GM21786 (cell line): ENCODE data around the gene MANSC1.
"Not testable (repeated sequence)": the region's sequence is repeated elsewhere in the genome, so short reads cannot be mapped to it uniquely, and the experiment has no call there.

Experiments
- ATAC-seq: cut with Tn5 transposase; IDR thresholded peaks from one replicate; pipeline ENCODE4 v1.9.1; 2021; ENCODE audit not compliant: unreplicated experiment

Gene MANSC1

GRCh38 chr12:12365931-12366431, 15.9 kb upstream of the MANSC1 start:
- ATAC-seq, result no peak

DNA sequence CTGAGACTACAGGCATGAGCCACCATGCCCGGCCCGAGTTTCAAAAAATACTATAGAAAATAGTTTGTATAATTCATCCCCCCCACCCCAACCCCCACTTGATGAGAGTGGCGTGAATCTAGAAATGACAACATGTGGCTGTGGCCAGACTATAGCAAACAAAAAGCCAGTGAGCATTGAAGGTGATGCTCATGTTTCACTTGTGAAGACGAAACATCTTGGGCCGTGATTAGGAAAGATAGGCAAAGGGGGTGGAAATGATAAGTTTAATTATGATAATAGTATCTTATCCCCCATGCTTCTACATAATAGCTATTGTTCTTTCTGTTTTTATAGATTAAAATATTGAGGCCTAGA, 15.4 kb upstream of the MANSC1 start:
- ATAC-seq, result no peak

- ATAC-seq, result no peak
Measured at GRCh38 chr12:12364787-12365445, 14.9 kb upstream of the MANSC1 start.

GRCh38 chr12:12358528-12358927, 8.5 kb upstream of the MANSC1 start:
- ATAC-seq, result no peak

DNA sequence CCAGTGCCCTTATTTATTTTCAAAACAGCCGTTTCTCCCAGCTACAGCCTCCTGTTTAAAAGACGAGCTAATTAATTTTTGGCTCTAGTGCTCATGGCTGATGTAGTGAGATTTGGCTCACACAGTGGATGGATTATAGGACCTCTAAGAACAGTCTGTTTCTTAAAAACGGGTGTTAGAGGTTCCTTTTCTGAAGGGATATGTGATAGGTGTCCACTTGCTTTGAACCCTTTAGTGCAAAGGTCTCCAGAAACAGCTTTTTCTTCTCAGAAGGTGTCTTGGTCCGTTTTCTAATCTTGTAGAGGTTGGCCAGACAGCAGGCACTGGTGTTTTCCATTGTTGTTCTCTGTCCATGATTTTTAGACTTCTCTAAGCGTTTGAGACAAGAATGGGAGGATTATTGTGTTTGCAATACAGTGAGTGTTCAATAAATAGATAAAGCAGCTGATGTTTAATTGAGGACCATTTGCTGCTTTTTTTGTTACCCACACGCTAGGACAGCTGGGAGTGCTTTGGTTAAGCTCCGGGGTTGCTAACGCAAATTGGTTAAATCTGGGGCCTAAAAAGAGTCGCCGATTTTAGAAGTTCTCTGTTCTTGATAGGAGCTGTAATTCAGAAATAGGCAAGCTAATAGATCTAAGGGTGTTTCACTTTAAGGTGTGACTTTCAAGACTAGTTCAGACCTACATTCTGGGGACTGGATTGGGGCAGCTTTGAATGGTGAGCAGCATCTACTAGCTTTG, 7.8 kb upstream of the MANSC1 start:
- no peak for ATAC-seq

DNA sequence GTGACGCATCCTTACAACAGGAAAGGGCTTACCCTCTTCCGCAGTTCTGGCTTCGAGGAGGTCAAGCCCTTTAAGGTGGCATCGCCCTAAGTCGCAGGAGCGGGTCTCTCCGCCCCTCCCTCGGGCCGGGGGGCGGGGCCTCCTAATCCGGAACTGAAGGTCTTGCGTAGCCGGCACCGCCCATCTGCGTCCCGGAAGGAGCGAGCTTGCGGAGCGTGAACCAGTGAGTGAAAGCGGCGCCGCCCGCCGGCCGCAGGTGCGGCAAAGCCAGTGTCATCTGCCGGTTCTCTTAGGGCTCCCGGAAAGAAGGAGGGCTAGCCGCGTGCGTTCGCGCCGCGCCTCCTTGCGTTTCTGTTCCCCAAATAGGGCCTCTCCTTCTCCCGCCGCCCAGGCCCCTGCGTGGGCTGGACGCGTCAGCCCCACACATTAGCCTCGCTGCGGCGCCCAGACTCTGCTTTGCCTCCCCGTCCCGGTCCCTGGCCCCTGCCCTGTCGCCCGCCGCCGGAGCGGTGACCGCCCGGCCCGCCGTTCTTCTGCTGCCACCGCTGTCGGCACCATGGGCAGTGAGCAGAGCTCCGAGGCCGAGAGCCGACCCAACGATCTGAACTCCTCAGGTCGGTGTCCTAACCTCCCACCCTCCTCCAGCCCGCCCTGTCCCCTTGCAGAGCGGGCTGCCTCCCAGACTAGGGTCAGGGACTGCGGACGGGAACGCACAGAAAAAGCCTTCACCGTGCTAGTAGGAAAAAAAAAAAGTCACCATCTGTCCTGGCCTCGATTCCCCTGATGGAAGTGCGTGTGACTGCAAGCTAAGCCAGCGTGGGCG, 7.1 kb upstream of the MANSC1 start, which contains the start of gene BORCS5:
Gene BORCS5 (plus strand): TSS at position 183 of the 823 bp plus-strand sequence. CDS start 374 bp downstream, at position 557.
- ATAC-seq, result peak; percentile 82

- ATAC-seq, result no peak
Measured at GRCh38 chr12:12356467-12356895, 6.4 kb upstream of the MANSC1 start.

DNA sequence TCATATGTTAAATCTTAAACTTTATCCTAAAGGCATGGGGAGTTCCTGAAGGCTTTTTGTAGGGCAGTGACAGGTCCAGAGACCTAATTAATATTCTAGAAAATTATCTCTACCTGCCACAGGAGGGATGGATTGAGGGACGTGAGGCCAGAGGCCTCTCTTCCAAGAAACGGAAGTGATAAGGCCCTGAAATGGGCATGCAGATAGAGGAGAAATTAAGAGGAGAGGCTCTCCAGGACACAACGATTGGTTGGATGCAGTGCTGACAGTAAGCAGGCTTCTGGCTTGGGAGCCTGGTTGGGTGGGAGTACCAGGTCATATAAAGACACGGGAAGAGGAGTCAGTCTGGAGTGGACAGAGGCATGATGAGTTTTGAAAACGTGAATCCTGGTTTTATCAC, 3.8 kb upstream of the MANSC1 start:
- no peak for ATAC-seq

GRCh38 chr12:12353276-12353675, 3.2 kb upstream of the MANSC1 start:
- ATAC-seq, result no peak

DNA sequence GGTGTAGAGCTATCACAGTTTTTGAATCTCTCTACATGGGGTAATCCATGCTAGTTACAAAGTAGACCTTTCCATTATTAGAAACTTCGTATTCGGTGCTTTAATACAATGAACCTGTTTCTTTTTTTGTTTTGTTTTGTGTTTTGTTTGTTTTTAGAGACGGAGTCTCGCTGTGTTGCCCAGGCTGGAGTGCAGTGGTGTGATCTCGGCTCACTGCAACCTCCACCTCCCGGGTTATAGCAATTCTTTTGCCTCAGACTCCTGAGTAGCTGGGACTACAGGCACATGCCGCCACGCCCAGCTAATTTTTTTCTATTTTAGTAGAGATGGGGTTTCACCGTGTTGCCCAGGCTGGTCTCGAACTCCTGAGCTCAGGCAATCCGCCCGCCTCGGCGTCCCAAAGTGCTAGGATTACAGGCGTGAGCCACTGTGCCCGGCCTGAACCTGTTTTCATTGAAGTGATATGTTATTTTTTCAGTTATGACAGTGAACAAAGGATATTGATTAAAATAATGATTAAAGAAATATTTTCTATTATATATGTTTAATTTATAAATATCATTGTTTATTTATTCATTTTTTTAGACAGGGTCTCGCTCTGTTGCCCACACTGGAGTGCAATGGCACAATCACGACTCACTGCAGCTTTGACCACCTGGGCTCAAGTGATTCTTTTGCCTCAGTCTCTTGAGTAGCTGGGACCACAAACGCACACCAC, 1.6 kb upstream of the MANSC1 start:
- not testable (repeated sequence) for ATAC-seq

- no peak for ATAC-seq
Measured at GRCh38 chr12:12350868-12351463, 924 bp upstream of the MANSC1 start.

DNA sequence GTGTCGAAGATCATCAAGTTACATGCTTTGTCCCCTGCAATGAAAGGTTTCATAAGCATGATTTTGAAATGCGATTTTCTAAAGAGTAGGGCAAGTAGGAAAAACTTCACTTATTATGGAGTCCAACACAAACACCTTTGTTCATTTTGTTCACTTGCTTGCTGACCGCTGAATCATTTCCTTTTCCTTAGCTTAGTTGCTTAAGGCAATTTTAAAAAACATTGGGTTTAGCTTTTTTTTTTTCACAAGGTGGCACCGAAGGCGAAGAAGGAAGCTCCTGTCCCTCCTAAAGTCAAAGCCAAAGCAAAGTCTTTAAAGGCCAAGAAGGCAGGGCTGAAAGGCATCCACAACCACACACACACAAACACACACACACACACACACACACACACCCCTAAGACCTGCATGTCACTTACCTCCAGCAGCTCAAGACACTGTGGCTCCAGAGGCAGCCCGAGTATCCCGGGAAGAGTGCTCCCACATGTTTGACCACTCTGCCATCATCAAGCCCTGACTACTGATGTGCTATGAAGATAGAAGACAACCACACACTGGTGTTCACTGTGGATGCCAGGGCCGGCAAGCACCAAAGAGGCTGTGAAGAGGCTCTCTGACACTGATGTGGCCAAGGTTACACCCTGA, 11.4 kb downstream of the MANSC1 start:
- ATAC-seq, result no peak

DNA sequence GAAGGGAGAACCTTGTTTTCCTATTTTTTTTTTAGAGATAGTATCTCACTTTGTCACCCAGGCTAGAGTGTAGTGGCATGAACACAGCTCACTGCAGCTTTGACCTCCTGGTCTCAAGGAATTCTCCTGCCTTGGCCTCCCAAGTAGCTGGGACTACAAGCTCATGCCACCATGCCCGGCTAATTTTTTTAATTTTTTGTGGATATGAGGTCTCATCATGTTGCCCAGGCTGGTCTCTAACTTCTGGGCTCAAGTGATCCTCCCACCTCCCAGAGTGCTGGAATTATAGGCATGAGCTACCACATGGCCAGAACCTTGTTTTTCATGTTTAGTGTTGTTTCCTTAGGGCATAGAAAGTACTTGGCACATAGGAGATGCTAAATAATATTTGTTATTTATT, 13.5 kb downstream of the MANSC1 start:
- ATAC-seq, result no peak

DNA sequence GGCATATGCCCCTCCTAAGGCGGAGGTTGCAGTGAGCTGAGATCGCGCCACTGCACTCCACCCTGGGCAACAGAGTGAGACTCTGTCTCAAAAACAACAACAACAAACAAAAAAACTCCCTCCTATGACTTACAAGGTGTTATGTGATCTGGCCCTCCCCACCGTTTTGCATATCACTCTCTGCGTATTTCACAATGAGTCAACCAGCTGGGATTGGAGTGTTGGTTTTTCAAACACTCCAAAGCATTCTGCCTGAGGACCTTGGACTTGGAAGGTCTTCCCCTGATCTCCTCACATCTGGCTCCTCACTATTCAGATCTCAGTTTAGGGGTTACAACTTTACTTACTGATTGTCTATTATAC, 14.0 kb downstream of the MANSC1 start:
- ATAC-seq, result no peak

- ATAC-seq, result no peak
Measured at GRCh38 chr12:12334367-12335040, 15.5 kb downstream of the MANSC1 start.

- ATAC-seq, result no peak
Measured at GRCh38 chr12:12333407-12334366, 16.4 kb downstream of the MANSC1 start.

DNA sequence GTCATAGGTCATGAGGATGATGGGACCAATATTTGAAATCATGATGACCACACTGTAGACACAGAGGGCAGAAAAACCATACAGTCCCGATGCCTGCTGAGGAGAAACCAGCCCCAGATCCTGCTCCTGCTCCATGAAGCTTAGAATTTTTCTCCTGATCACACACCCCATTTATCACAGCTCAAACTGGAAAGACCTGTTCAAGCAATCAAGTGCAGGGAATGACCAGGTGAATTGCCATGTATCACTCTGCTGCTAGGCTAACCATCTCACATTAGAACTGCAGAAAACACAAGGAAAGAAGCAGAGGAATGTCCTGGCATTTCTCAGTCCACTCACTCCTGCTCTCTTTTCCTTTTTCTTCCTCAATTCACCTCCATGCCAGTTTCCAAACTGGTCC, 18.1 kb downstream of the MANSC1 start:
- ATAC-seq, result no peak

DNA sequence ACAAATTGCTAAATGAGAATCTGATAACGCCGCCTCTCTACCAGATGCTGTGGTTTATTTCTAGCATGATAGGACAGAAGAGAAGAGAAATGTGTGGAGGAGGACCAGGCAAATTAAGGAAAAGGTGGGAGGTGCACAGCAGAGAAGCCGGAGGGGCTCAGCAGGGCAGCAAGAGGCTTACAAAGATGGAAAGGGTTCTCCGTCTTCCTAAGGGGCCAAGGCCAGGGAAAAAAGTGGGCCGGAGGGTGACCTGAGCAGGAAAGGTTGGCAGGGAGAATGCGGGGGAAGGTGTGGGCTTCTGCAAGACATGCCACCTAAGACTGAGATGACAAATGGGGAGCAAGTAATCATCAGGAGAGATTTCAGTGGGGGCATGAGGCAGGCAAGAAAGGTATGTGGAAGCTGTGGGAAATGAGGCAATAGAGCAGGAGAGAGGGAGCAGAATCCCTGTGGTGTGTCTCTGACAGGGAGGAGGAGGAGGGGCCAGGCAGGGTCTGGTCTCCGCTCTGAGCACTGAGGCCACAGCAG, 18.7 kb downstream of the MANSC1 start:
- ATAC-seq, result no peak
